Heart right ventricle (tissue), 16 donors: ENCODE measurements around the gene EFCAB6. TPM values are rescaled to one million over a fixed set of nuclear protein-coding genes. Genes with fewer than 3 reads are reported as not detected.

Source experiments
- ATAC-seq, 8 donors: fragments of 200-7000 bp; cut with Tn5 transposase; one replicate each; pipeline ENCODE4 v1.9.1; 2020; ENCODE audit warnings: mild to moderate bottlenecking in 8 of 8, moderate library complexity in 8 of 8, moderate number of reproducible peaks in 1 of 8
- DNase-seq, 2 donors: peaks; one replicate each; pipeline ENCODE4 v3.0.0-alpha.2; 2020
- H3K27ac ChIP-seq, 10 donors: fragments of 200-600 bp; sonication (generic) in 2 of 10; one replicate each; pipeline versions ENCODE4 v1.5.0 to v1.8.0; 2020 to 2022; ENCODE audit warnings: mild to moderate bottlenecking in 3 of 10
- H3K27me3 ChIP-seq, 7 donors: fragments of 200-600 bp; one replicate each; pipeline ENCODE4 v1.8.0; 2021 to 2022; ENCODE audit warnings: mild to moderate bottlenecking in 2 of 7
- H3K36me3 ChIP-seq, 9 donors: fragments of 200-600 bp; sonication (generic) in 1 of 9; one replicate each; pipeline versions ENCODE4 v1.5.0 to v1.8.0; 2020 to 2022; ENCODE audit warnings: mild to moderate bottlenecking in 2 of 9
- H3K4me1 ChIP-seq, 9 donors: fragments of 200-600 bp; sonication (generic) in 1 of 9; one replicate each; pipeline versions ENCODE4 v1.5.0 to v1.8.0; 2020 to 2022; ENCODE audit warnings: mild to moderate bottlenecking in 4 of 9
- H3K4me3 ChIP-seq, 10 donors: fragments of 200-600 bp; sonication (generic) in 2 of 10; one replicate each; pipeline versions ENCODE4 v1.5.0 to v1.8.0; 2020 to 2022; ENCODE audit warnings: mild to moderate bottlenecking in 7 of 10, moderate library complexity in 2 of 10
- H3K9me3 ChIP-seq, 11 donors: fragments of 200-600 bp in 10 of 11; sonication (generic) in 2 of 11; one replicate each; pipeline versions ENCODE4 v1.5.0 to v1.8.0; 2013 to 2022; ENCODE audit warnings: mild to moderate bottlenecking in 2 of 11, control low read depth in 1 of 11, moderate library complexity in 1 of 11
- CTCF ChIP-seq, 9 donors: fragments of 200-600 bp; sonication (generic) in 2 of 9; IDR thresholded peaks; one replicate each; pipeline versions ENCODE4 v1.5.0 to v1.8.0; 2021 to 2022; ENCODE audit warnings: antibody characterized with exemption in 9 of 9, mild to moderate bottlenecking in 5 of 9, moderate library complexity in 1 of 9
- WGBS, 2 donors: extraction: QIAGEN DNeasy Blood & Tissue Kit; methylation state at CpG; one replicate each; pipeline ENCODE4 v1.1.7; 2013; ENCODE audit warnings: inconsistent platforms in 1 of 2; 5-methylcytosine and 5-hydroxymethylcytosine counted together
- intact Hi-C, 10 donors: fragments of 100-400 bp; cut with DNase I; formaldehyde crosslinking; loops; one replicate each; pipeline versions ENCODE4 v1.11.1 to v1.14.2; 2022
- polyA plus RNA-seq, 2 donors: library from polyadenylated mRNA; stranded (reverse); fragments of 200-250 nt; gene quantifications; one replicate each; pipeline ENCODE4 v1.2.3, GENCODE V29; 2013
- total RNA-seq, 10 donors: library from RNA; stranded (reverse); fragmentation: NEBNext Ultra II Directional in 3 of 10; extraction: Animal tissue kit (Norgen Biotek cat#: 25700) in 3 of 10; gene quantifications; one replicate each; pipeline versions ENCODE4 v1.2.1 to v1.2.4, GENCODE V29; 2021 to 2023
- donor health status: Arrhythmogenic right ventricular cardiomyopathy.
- donor health status: ischemic (EF 13 %, LVEDD 7.1; RV severe dilation, severe dysfunction).
- donor health status: healthy with polysubstance abuse.
- donor health status: DM: no; HTN: yes; CAD: no.
- donor health status: DM: no; HTN: no; CAD: no.
- donor health status: ischemic (EF 25% LVEDD 6.9; RV normal size, moderate dysfunction).
- donor health status: ischemic (EF 25% LVEDD 5.7; RV mildly dilated, moderate dysfunction).
- donor health status: healthy.
- donor health status: DM: yes; HTN: yes; CAD: no.
- donor health status: Ischemic cardiomyopathy.
- donor health status: ischemic (EF 35%, LVEDD 5.7; RV mildly dilated, moderate dysfunction).
- donor health status: nonischemic (EF 11% LVEDD 7.7; RV severe dilation, severe dysfunction).
- donor health status: DM: yes; HTN: yes; CAD: no.
- donor health status: PGD.
- donor health status: ischemic (EF 29% LVEDD 5.4; RV normal size, mild dysfunction).
- donor health status: nonischemic (EF 23%, LVEDD 6.1; RV moderate dilation, normal function).

Gene EFCAB6
- total and polyA plus RNA-seq, 12 donors, result 0.25 to 4.3 (median 1.8) TPM

- Histone ChIP-seq H3K9me3 (no peaks in the 10 kb centered on the region), H3K4me3 (no peak overlapping the region), H3K27ac (no peak overlapping the region), H3K27me3 (peaks cover 0 to 11% (median 0%) of the 10 kb centered on the region in 7 donors), H3K36me3 (no peaks in the 10 kb centered on the region), H3K4me1 (no peaks in the 10 kb centered on the region)
- ATAC-seq (no peak), DNase-seq (no peak)
- 59 to 63% methylated on average over 14 of the region's 14 CpGs for WGBS, 2 donors
- intact Hi-C loops, result no loop called here
- TF ChIP-seq CTCF (IDR thresholded peaks at IDR 0.05), result no peak
These were observed 241.5 kb downstream of the EFCAB6 start for GRCh38 chr22:43570531-43571165.

- peaks cover 0 to 13% (median 0%) of the 10 kb centered on the region in 7 donors for H3K27me3 ChIP-seq
- no peak overlapping the region for H3K4me3 ChIP-seq
- no peaks in the 10 kb centered on the region for H3K36me3 ChIP-seq
- intact Hi-C loops, result no loop called here
- no peaks in the 10 kb centered on the region for H3K4me1 ChIP-seq
- DNase-seq, result no peak
- no peak overlapping the region for H3K27ac ChIP-seq
- H3K9me3 ChIP-seq, result no peaks in the 10 kb centered on the region
- no peak for TF ChIP-seq CTCF (IDR thresholded peaks at IDR 0.05)
- WGBS, 2 donors, result 81 to 88% methylated on average over 6 of the region's 6 CpGs
- no peak for ATAC-seq
These were observed 243.0 kb downstream of the EFCAB6 start for GRCh38 chr22:43569111-43569510.

- no peak for ATAC-seq
- intact Hi-C loops, result no loop called here
These were observed 244.3 kb downstream of the EFCAB6 start for GRCh38 chr22:43567691-43568324.

More at GRCh38 chr22:43567691-43568324, 244.3 kb downstream of the EFCAB6 start:
- Histone ChIP-seq H3K27ac (no peak overlapping the region), H3K4me1 (no peaks in the 10 kb centered on the region), H3K4me3 (no peak overlapping the region), H3K36me3 (no peaks in the 10 kb centered on the region), H3K27me3 (peaks cover 0 to 17% (median 5%) of the 10 kb centered on the region in 7 donors), H3K9me3 (no peaks in the 10 kb centered on the region)
- DNase-seq, result no peak
- 43 to 48% methylated on average over 8 of the region's 8 CpGs for WGBS, 2 donors
- TF ChIP-seq CTCF (IDR thresholded peaks at IDR 0.05), result no peak
